Measurements from ENCODE around the gene LLPH.

The LLPH gene

GRCh38 chr12:66074561-66074960 lies 56.0 kb downstream of the LLPH start:
- H3K4me2 ChIP-seq (ENCODE audit: low read length), result no peak overlapping the region
- H3K9me2 ChIP-seq (ENCODE audit: low read depth, low read length), result no peaks in the 10 kb centered on the region
- no peaks in the 10 kb centered on the region for H3K4me1 ChIP-seq (ENCODE audit: insufficient read depth, low read length, severe bottlenecking)
- no peaks in the 10 kb centered on the region for H3F3A ChIP-seq (ENCODE audit: insufficient read depth, low read length)
- H3K4me3 ChIP-seq (ENCODE audit: low read depth, low read length, poor library complexity, severe bottlenecking), result no peak overlapping the region
- H4K20me1 ChIP-seq (ENCODE audit: insufficient read depth, low read length), result no peaks in the 10 kb centered on the region
- no peaks in the 10 kb centered on the region for H3K27me3 ChIP-seq (ENCODE audit: insufficient read depth, low read length)
- H2AFZ ChIP-seq (ENCODE audit: low read length), result no peak overlapping the region
- no peak overlapping the region for H3K27ac ChIP-seq (ENCODE audit: low read depth, low read length, poor library complexity, severe bottlenecking)
- TF ChIP-seq EZH2 (IDR thresholded peaks at IDR 0.05; ENCODE audit: borderline replicate concordance, low read length) (no peak), CTCF (IDR thresholded peaks at IDR 0.05; ENCODE audit: low read length) (no peak)
- no peaks in the 10 kb centered on the region for H3K79me2 ChIP-seq (ENCODE audit: insufficient read depth, low read length)
- no peak overlapping the region for H3K9ac ChIP-seq (ENCODE audit: low read length)
- no peaks in the 10 kb centered on the region for H3K36me3 ChIP-seq (ENCODE audit: insufficient read depth, low read length)
- no peaks in the 10 kb centered on the region for H3K9me3 ChIP-seq (ENCODE audit: low read length)

- H4K20me1 ChIP-seq (ENCODE audit: insufficient read depth, low read length), result no peaks in the 10 kb centered on the region
- no peaks in the 10 kb centered on the region for H3K79me2 ChIP-seq (ENCODE audit: insufficient read depth, low read length)
- no peaks in the 10 kb centered on the region for H3K9me3 ChIP-seq (ENCODE audit: low read length)
- TF ChIP-seq EZH2 (IDR thresholded peaks at IDR 0.05; ENCODE audit: borderline replicate concordance, low read length) (no peak), CTCF (IDR thresholded peaks at IDR 0.05; ENCODE audit: low read length) (no peak)
- H3K9me2 ChIP-seq (ENCODE audit: low read depth, low read length), result no peaks in the 10 kb centered on the region
- H3K9ac ChIP-seq (ENCODE audit: low read length), result no peak overlapping the region
- no peaks in the 10 kb centered on the region for H3K4me1 ChIP-seq (ENCODE audit: insufficient read depth, low read length, severe bottlenecking)
- H3K4me2 ChIP-seq (ENCODE audit: low read length), result no peak overlapping the region
- no peaks in the 10 kb centered on the region for H3K36me3 ChIP-seq (ENCODE audit: insufficient read depth, low read length)
- H3K27me3 ChIP-seq (ENCODE audit: insufficient read depth, low read length), result no peaks in the 10 kb centered on the region
- H3F3A ChIP-seq (ENCODE audit: insufficient read depth, low read length), result no peaks in the 10 kb centered on the region
- H2AFZ ChIP-seq (ENCODE audit: low read length), result no peak overlapping the region
- no peak overlapping the region for H3K4me3 ChIP-seq (ENCODE audit: low read depth, low read length, poor library complexity, severe bottlenecking)
- no peak overlapping the region for H3K27ac ChIP-seq (ENCODE audit: low read depth, low read length, poor library complexity, severe bottlenecking)
Observed at GRCh38 chr12:66072566-66072965, 58.0 kb downstream of the LLPH start.

- H3F3A ChIP-seq (ENCODE audit: insufficient read depth, low read length), result no peaks in the 10 kb centered on the region
- no peak overlapping the region for H3K27ac ChIP-seq (ENCODE audit: low read depth, low read length, poor library complexity, severe bottlenecking)
- no peaks in the 10 kb centered on the region for H3K36me3 ChIP-seq (ENCODE audit: insufficient read depth, low read length)
- H3K4me1 ChIP-seq (ENCODE audit: insufficient read depth, low read length, severe bottlenecking), result no peaks in the 10 kb centered on the region
- TF ChIP-seq EZH2 (IDR thresholded peaks at IDR 0.05; ENCODE audit: borderline replicate concordance, low read length) (no peak), CTCF (IDR thresholded peaks at IDR 0.05; ENCODE audit: low read length) (no peak)
- H3K9ac ChIP-seq (ENCODE audit: low read length), result no peak overlapping the region
- no peak overlapping the region for H2AFZ ChIP-seq (ENCODE audit: low read length)
- H3K4me2 ChIP-seq (ENCODE audit: low read length), result no peak overlapping the region
- H3K27me3 ChIP-seq (ENCODE audit: insufficient read depth, low read length), result no peaks in the 10 kb centered on the region
- no peaks in the 10 kb centered on the region for H4K20me1 ChIP-seq (ENCODE audit: insufficient read depth, low read length)
- no peaks in the 10 kb centered on the region for H3K9me2 ChIP-seq (ENCODE audit: low read depth, low read length)
- no peaks in the 10 kb centered on the region for H3K9me3 ChIP-seq (ENCODE audit: low read length)
- H3K79me2 ChIP-seq (ENCODE audit: insufficient read depth, low read length), result no peaks in the 10 kb centered on the region
- H3K4me3 ChIP-seq (ENCODE audit: low read depth, low read length, poor library complexity, severe bottlenecking), result no peak overlapping the region
Observed at GRCh38 chr12:66072135-66072534, 58.4 kb downstream of the LLPH start.

Measured in OCI-LY1 (cell line).